GM20000 (cell line): ENCODE results near the gene RMND5A.
A peak's percentile ranks its signal among the peaks of the same experiment; 100 is the strongest.

Source experiments
- DNase-seq: peaks from one replicate; pipeline ENCODE4 v3.0.0; 2012; ENCODE audit warnings: low spot score
- TF ChIP-seq, protein P1 (sequence below): IDR thresholded peaks from 2 replicates; pipeline ENCODE4 v1.5.1; 2012; ENCODE audit warnings: mild to moderate bottlenecking, control low read depth; ENCODE audit errors: extremely low read depth, missing control alignments

The RMND5A gene, protein sequence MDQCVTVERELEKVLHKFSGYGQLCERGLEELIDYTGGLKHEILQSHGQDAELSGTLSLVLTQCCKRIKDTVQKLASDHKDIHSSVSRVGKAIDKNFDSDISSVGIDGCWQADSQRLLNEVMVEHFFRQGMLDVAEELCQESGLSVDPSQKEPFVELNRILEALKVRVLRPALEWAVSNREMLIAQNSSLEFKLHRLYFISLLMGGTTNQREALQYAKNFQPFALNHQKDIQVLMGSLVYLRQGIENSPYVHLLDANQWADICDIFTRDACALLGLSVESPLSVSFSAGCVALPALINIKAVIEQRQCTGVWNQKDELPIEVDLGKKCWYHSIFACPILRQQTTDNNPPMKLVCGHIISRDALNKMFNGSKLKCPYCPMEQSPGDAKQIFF

GRCh38 chr2:86719637-86720539, at the start of gene RMND5A:
Gene RMND5A (plus strand): TSS chr2:86720291. CDS start chr2:86720668, 377 bp downstream.
- peak; percentile 55 for DNase-seq

DNA sequence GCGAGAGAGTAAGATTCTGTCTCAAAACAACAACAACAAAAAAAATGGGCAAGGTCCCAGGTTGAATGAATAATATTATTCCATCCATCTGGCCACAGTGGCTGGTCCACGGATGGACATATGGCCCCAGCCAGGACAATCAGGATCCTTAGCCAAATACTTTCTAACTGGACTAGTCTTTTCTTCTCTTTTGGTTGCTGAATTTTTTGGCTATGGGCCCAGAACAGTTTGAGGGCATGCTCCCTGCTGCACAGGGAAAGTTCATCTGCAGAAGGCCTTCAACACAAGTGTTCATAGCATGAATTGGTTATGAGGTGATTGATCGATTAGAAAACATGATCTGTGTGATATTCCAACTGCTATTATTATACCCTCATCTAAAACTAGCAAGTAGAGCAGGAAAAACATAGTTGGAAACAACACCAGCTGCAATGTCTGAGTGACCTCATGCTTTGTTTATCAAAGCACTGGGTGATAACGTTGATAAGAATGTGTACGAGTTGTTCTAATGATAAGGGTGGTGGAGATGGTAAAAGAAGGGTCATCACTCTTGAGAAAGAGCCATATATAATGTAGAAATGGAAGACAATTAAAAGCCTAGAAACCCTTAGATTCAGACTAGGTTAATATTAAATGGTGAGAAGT, 48.6 kb upstream of the RMND5A start:
- TF ChIP-seq, protein P1, sequence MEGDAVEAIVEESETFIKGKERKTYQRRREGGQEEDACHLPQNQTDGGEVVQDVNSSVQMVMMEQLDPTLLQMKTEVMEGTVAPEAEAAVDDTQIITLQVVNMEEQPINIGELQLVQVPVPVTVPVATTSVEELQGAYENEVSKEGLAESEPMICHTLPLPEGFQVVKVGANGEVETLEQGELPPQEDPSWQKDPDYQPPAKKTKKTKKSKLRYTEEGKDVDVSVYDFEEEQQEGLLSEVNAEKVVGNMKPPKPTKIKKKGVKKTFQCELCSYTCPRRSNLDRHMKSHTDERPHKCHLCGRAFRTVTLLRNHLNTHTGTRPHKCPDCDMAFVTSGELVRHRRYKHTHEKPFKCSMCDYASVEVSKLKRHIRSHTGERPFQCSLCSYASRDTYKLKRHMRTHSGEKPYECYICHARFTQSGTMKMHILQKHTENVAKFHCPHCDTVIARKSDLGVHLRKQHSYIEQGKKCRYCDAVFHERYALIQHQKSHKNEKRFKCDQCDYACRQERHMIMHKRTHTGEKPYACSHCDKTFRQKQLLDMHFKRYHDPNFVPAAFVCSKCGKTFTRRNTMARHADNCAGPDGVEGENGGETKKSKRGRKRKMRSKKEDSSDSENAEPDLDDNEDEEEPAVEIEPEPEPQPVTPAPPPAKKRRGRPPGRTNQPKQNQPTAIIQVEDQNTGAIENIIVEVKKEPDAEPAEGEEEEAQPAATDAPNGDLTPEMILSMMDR = no peak
- DNase-seq = no peak

GRCh38 chr2:86672027-86672545, 48.0 kb upstream of the RMND5A start:
- no peak for DNase-seq
- TF ChIP-seq, protein P1 = no peak

- DNase-seq = no peak
- TF ChIP-seq, protein P1 = no peak
These were observed 47.1 kb upstream of the RMND5A start for GRCh38 chr2:86673011-86673410.

DNA sequence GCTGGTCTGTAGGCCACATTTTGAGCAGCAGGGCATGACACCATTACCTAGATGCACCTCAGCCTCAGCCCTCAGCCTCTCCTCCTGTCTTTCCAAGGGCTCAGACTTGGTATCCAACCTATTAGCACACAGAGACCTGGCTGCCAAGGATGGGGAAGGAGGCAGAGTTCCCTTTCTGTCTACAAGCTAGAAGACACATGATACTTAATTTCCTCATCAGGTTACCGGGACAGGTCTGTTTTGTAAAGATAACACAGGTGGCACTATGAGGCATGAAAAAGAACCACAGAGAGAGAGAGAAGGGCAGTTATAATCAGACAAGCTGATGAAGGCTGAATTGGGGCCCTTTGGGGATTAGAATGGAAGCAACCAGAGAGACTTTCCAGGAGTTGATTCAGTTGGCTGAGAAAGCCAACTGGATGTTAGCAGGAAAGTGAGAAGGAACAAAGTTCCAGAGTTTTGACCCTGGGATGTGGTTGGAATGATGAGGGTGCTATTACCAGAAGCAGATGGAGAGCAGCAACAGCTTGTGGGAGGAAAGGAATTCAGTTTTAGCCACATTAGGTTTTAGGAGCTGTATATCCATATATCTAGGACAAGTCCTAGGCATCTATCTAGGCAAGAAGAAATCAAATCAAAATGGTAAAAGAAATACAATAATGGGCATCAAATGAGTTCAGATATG, 46.0 kb upstream of the RMND5A start:
- TF ChIP-seq, protein P1 = no peak
- DNase-seq = no peak

DNA sequence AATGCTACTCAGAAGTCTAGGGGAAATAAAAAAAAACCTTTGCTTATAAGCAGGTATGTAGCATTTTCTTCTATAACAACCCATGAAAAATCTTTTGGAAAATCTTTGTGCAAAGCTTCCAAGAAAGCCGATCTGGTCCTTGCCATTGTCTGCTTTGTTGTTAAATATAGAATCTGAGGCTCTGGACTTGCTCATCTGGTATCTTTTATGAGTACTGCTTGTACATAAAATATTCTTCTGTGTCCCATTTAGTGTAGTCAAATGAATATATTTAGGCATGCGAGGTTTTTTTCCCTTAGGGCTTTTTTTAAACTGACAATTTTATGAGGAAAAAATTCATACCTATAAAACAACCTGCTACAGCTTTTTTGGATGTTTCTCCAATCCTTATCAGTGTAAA, 45.0 kb upstream of the RMND5A start:
- no peak for DNase-seq
- TF ChIP-seq, protein P1 = no peak

- TF ChIP-seq, protein P1 = no peak
- DNase-seq = no peak
These were observed 44.5 kb upstream of the RMND5A start for GRCh38 chr2:86675511-86676015.
